K562 (cell line): Measurements from ENCODE around the gene NABP1. TPM values are rescaled to one million over a fixed set of nuclear protein-coding genes. Genes with fewer than 3 reads are reported as not detected.

Experiments used
- ATAC-seq: fragments of 200-7000 bp; cut with Tn5 transposase; 3 replicates; pipeline ENCODE4 v1.9.1; 2020; ENCODE audit warnings: moderate library complexity
- BruUV-seq: library from RNA; stranded (reverse); fragments of 400-500 nt; replicated peaks from 2 replicates; lab custom pipeline; 2021; lab: Mats Ljungman, UMichigan
- CTCF ChIA-PET: fragments of 300-600 bp; formaldehyde crosslinking; extraction: SDS; loops from one replicate; lab custom pipeline; 2021; ENCODE audit warnings: low intra/inter-chr PET ratio; lab: Yijun Ruan, JAX
- POLR2A ChIA-PET: fragments of 300-600, 350-650 bp; sonication (Branson Sonifier 250); formaldehyde crosslinking; extraction: SDS; loops from one replicate; lab custom pipeline; 2021; ENCODE audit warnings: antibody characterized with exemption, inconsistent platforms; lab: Yijun Ruan, JAX
- DNase-seq, 4 experiments: peaks; one replicate each; pipeline versions ENCODE4 v3.0.0 to v3.0.0-alpha.2; 2011 to 2018; ENCODE audit warnings: low spot score in 3 of 4, mixed read lengths in 3 of 4; ENCODE audit errors: extremely low read depth in 1 of 4
- FAIRE-seq: peaks from 2 replicates; lab custom pipeline; 2011; peaks lifted over from hg19 to GRCh38; lab: Jason Lieb, UNC
- H2AFZ ChIP-seq: 2 replicates; pipeline ENCODE4 v1.6.0; 2011; ENCODE audit warnings: low read depth, low read length, control low read depth, inconsistent platforms
- H3K27ac ChIP-seq: fragments of 200-600 bp; 3 replicates; pipeline ENCODE4 v1.8.0; 2011; ENCODE audit warnings: low read depth, mild to moderate bottlenecking, control low read depth, inconsistent platforms, low read length, moderate library complexity, mixed read lengths; ENCODE audit errors: extremely low read depth
- H3K27me3 ChIP-seq, 2 experiments: fragments of 300-600 bp in 1 of 2; 2 replicates in 1 of 2; 3 replicates in 1 of 2; pipeline versions ENCODE4 v1.6.0 to v1.8.0; 2011; ENCODE audit warnings: inconsistent platforms in 2 of 2, low read length in 2 of 2, mild to moderate bottlenecking in 1 of 2, mixed read lengths in 1 of 2, moderate library complexity in 1 of 2; ENCODE audit not compliant: control insufficient read depth in 2 of 2, insufficient read depth in 2 of 2
- H3K36me3 ChIP-seq: fragments of 300-600 bp; 3 replicates; pipeline ENCODE4 v1.8.0; 2011; ENCODE audit warnings: mild to moderate bottlenecking, low read length, inconsistent platforms; ENCODE audit not compliant: control insufficient read depth, insufficient read depth
- H3K4me1 ChIP-seq, 2 experiments: fragments of 200-600 bp in 1 of 2; replicated peaks in 1 of 2; 2 replicates in 1 of 2; 3 replicates in 1 of 2; pipeline versions ENCODE4 v1.5.1 to v1.8.0; 2011; ENCODE audit warnings: inconsistent platforms in 2 of 2, low read length in 2 of 2, mild to moderate bottlenecking in 1 of 2, mixed read lengths in 1 of 2, moderate library complexity in 1 of 2; ENCODE audit not compliant: control insufficient read depth in 2 of 2, insufficient read depth in 2 of 2
- H3K4me2 ChIP-seq: 2 replicates; pipeline ENCODE4 v1.6.1; 2011; ENCODE audit warnings: low read length, control low read depth, inconsistent platforms, mixed read lengths; ENCODE audit not compliant: insufficient read depth
- H3K4me3 ChIP-seq: fragments of 200-600 bp; sonication (generic), shearing (Covaris generic); 2 replicates; pipeline ENCODE4 v1.5.1; 2016; ENCODE audit warnings: control low read depth, inconsistent platforms
- H3K79me2 ChIP-seq: fragments of 200-600 bp; 3 replicates; pipeline ENCODE4 v1.8.0; 2011; ENCODE audit warnings: low read length, inconsistent platforms; ENCODE audit not compliant: control insufficient read depth, insufficient read depth
- H3K9ac ChIP-seq, 2 experiments: 2 replicates each; pipeline versions ENCODE4 v1.6.0 to v1.6.1; 2011; ENCODE audit warnings: low read depth in 2 of 2, low read length in 2 of 2, control low read depth in 1 of 2, inconsistent platforms in 1 of 2, mild to moderate bottlenecking in 1 of 2, mixed read lengths in 1 of 2; ENCODE audit not compliant: insufficient read depth in 1 of 2
- H3K9me1 ChIP-seq: one replicate; pipeline ENCODE4 v1.6.0; 2011; ENCODE audit warnings: inconsistent platforms, mild to moderate bottlenecking, low read length, moderate library complexity; ENCODE audit not compliant: control insufficient read depth, insufficient read depth
- H3K9me3 ChIP-seq: replicated peaks from 2 replicates; pipeline ENCODE4 v1.5.1; 2011; ENCODE audit warnings: low read depth, low read length, inconsistent platforms; ENCODE audit not compliant: control insufficient read depth, insufficient read depth
- H4K20me1 ChIP-seq: replicated peaks from 2 replicates; pipeline ENCODE4 v1.6.1; 2011; ENCODE audit warnings: low read length, inconsistent platforms, mixed read lengths; ENCODE audit not compliant: control insufficient read depth, insufficient read depth
- BRCA1 ChIP-seq, 2 experiments: fragments of 450-650 bp in 1 of 2; sonication (generic) in 1 of 2; formaldehyde crosslinking in 1 of 2; IDR thresholded peaks; 2 replicates each; pipeline versions ENCODE4 v1.5.0 to v1.6.1; 2017 to 2020; ENCODE audit warnings: mild to moderate bottlenecking in 1 of 2, missing genetic modification reagents in 1 of 2
- CBFA2T3 ChIP-seq: fragments of 450-650 bp; IDR thresholded peaks from 2 replicates; pipeline ENCODE4 v1.6.1; 2017
- CHD2 ChIP-seq: IDR thresholded peaks from 2 replicates; pipeline ENCODE4 v1.6.1; 2011; ENCODE audit warnings: low read depth, low read length
- MAZ ChIP-seq, 2 experiments: fragments of 450-650 bp in 1 of 2; sonication (generic) in 1 of 2; formaldehyde crosslinking; IDR thresholded peaks in 1 of 2; conservative IDR thresholded peaks in 1 of 2; 2 replicates each; pipeline versions ENCODE4 v1.4.0 to v1.5.0; 2020; ENCODE audit warnings: mild to moderate bottlenecking in 1 of 2, missing genetic modification reagents in 1 of 2
- MCM7 ChIP-seq, 2 experiments: fragments of 450-650 bp; IDR thresholded peaks; 2 replicates each; pipeline ENCODE4 v1.6.1; 2016 to 2018
- STAT5B ChIP-seq: fragments of 250-450 bp; sonication (Bioruptor Pico); IDR thresholded peaks from 2 replicates; pipeline ENCODE4 v1.8.0; 2021; ENCODE audit warnings: mild to moderate bottlenecking, inconsistent platforms
- THAP7 ChIP-seq: fragments of 250-450 bp; sonication (Bioruptor Pico); IDR thresholded peaks from 2 replicates; pipeline ENCODE4 v1.5.0; 2021
- USF1 ChIP-seq: sonication (generic); formaldehyde crosslinking; IDR thresholded peaks from 2 replicates; pipeline ENCODE4 v1.9.0; 2022; ENCODE audit warnings: mild to moderate bottlenecking, missing genetic modification reagents
- ZBTB11 ChIP-seq, 3 experiments: fragments of 200-800 bp in 1 of 3; fragments of 250-450 bp in 1 of 3; fragments of 450-650 bp in 1 of 3; sonication (Bioruptor Pico) in 1 of 3; sonication (Bioruptor generic) in 1 of 3; formaldehyde crosslinking in 1 of 3; IDR thresholded peaks; 2 replicates each; pipeline versions ENCODE4 v1.6.1 to v1.8.0; 2016 to 2022; ENCODE audit warnings: mild to moderate bottlenecking in 2 of 3, missing genetic modification characterization in 2 of 3, missing compliant biosample characterization in 1 of 3, moderate library complexity in 1 of 3
- ZNF3 ChIP-seq: fragments of 250-450 bp; sonication (Bioruptor Pico); IDR thresholded peaks from 2 replicates; pipeline ENCODE4 v1.5.0; 2021; ENCODE audit warnings: mild to moderate bottlenecking, moderate library complexity
- ZNF316 ChIP-seq: fragments of 450-650 bp; IDR thresholded peaks from 2 replicates; pipeline ENCODE4 v1.6.1; 2016
- ZNF592 ChIP-seq: fragments of 450-650 bp; IDR thresholded peaks from 2 replicates; pipeline ENCODE4 v1.6.1; 2017; ENCODE audit warnings: antibody characterized with exemption, mild to moderate bottlenecking
- ZNF79 ChIP-seq: fragments of 250-450 bp; sonication (Bioruptor Pico); IDR thresholded peaks from 2 replicates; pipeline ENCODE4 v1.4.0; 2020; ENCODE audit warnings: low read depth, mild to moderate bottlenecking, moderate library complexity
- WGBS: fragments of 100-300 bp; shearing (Covaris generic); methylation state at CpG from one replicate; pipeline ENCODE4 v1.1.6; 2016; ENCODE audit warnings: low coverage, mixed read lengths; ENCODE audit not compliant: insufficient coverage; ENCODE audit errors: missing lambda C conversion rate; 5-methylcytosine and 5-hydroxymethylcytosine counted together
- in situ Hi-C: fragments of 300-500 bp; cut with MboI; formaldehyde crosslinking; loops from 4 replicates; pipeline ENCODE4 v1.15.0; 2018; ENCODE audit warnings: inconsistent platforms, mixed read lengths
- intact Hi-C: fragments of 100-400 bp; cut with micrococcal nuclease; formaldehyde crosslinking; loops from 2 replicates; pipeline ENCODE4 v1.14.2; 2022
- polyA plus RNA-seq, 8 experiments: library from polyadenylated mRNA; depleted of rRNA in 4 of 8; stranded (reverse) in 5 of 8; unstranded in 3 of 8; fragments of >200 nt; fragmentation: Nextera tagmentation in 2 of 8; fragmentation: Illumina TruSeq in 1 of 8; extraction: Ambion mirVana in 2 of 8; extraction: Trizol in 1 of 8; gene quantifications; 2 replicates each; pipeline versions ENCODE4 v1.2.1 to v1.2.3, GENCODE V29; 2011 to 2014; ENCODE audit warnings: inconsistent platforms in 1 of 8, missing spikeins in 1 of 8
- total RNA-seq, 7 experiments: library from RNA; depleted of rRNA in 6 of 7; stranded (reverse); fragments of >200 nt in 6 of 7; fragmentation: Illumina TruSeq in 2 of 7; extraction: Trizol in 2 of 7; gene quantifications; 2 replicates each; pipeline versions ENCODE4 v1.2.1 to v1.2.3, GENCODE V29; 2011 to 2021; ENCODE audit warnings: low replicate concordance in 1 of 7

The NABP1 gene
- total and polyA plus RNA-seq, 9 of the 15 experiments (the other 6 are each of a cell fraction or from before 2014, with no cell fraction given), result 12.8 to 44.0 (median 20.2) TPM

- Histone ChIP-seq H3K9me1 (no peaks in the 10 kb centered on the region), H3K79me2 (no peaks in the 10 kb centered on the region), H3K27ac (no peak overlapping the region), H3K4me2 (no peak overlapping the region), H3K36me3 (no peaks in the 10 kb centered on the region), H2AFZ (peak overlapping the region; percentile 55; the same call in 1 of the 2 replicates), H3K27me3 (no peaks in the 10 kb centered on the region), H3K4me1 (peaks cover 0 to 2% of the 10 kb centered on the region in 2 experiments; a peak in 2 of 5 replicates), H3K4me3 (no peak overlapping the region), H3K9me3 (no peaks in the 10 kb centered on the region), H4K20me1 (no peaks in the 10 kb centered on the region), H3K9ac (no peak overlapping the region)
- WGBS, result 13% methylated on average over 1 of the region's 1 CpG
- in situ Hi-C loops (no loop called here), intact Hi-C loops (no loop called here)
- ATAC-seq (no peak), DNase-seq (no peak), FAIRE-seq (no peak)
- BruUV-seq, result no TSS peak
- ChIA-PET CTCF (no interaction called here), POLR2A (interaction anchor here (1.8 kb wide), 1 partner anchor 9 kb away, joined by 5 read pairs; no protein-coding TSS in a partner anchor)
- TF ChIP-seq USF1 (CRISPR knock-in tag), result no peak
- no peak for TF ChIP-seq MCM7 (IDR thresholded peaks at IDR 0.05)
- TF ChIP-seq CHD2, result no peak
- TF ChIP-seq ZNF79, result no peak
- no peak for TF ChIP-seq MAZ (CRISPR knock-in tag; conservative IDR thresholded peaks at IDR 0.05 in 1 of 2, IDR thresholded peaks at IDR 0.05 in 1 of 2)
- no peak for TF ChIP-seq ZNF592
- no peak for TF ChIP-seq ZBTB11 (CRISPR knock-in tag; IDR thresholded peaks at IDR 0.05)
- TF ChIP-seq ZNF316, result no peak
- no peak for TF ChIP-seq THAP7
- no peak for TF ChIP-seq ZNF3 (CRISPR knock-in tag)
- no peak for TF ChIP-seq STAT5B (CRISPR knock-in tag)
- TF ChIP-seq BRCA1 (IDR thresholded peaks at IDR 0.05), result no peak
- TF ChIP-seq BRCA1 (CRISPR knock-in tag; IDR thresholded peaks at IDR 0.05), result no peak
- TF ChIP-seq CBFA2T3, result no peak
Measured at GRCh38 chr2:191710411-191710900, 32.5 kb downstream of the NABP1 start.
